GM19193 (cell line): ENCODE measurements around the gene CAPN11.

Experiments
- POLR2A ChIP-seq: IDR thresholded peaks from 4 replicates; pipeline ENCODE4 v1.6.1; 2011; ENCODE audit not compliant: insufficient read depth, insufficient read length; ENCODE audit errors: extremely low read depth

CAPN11 gene

DNA sequence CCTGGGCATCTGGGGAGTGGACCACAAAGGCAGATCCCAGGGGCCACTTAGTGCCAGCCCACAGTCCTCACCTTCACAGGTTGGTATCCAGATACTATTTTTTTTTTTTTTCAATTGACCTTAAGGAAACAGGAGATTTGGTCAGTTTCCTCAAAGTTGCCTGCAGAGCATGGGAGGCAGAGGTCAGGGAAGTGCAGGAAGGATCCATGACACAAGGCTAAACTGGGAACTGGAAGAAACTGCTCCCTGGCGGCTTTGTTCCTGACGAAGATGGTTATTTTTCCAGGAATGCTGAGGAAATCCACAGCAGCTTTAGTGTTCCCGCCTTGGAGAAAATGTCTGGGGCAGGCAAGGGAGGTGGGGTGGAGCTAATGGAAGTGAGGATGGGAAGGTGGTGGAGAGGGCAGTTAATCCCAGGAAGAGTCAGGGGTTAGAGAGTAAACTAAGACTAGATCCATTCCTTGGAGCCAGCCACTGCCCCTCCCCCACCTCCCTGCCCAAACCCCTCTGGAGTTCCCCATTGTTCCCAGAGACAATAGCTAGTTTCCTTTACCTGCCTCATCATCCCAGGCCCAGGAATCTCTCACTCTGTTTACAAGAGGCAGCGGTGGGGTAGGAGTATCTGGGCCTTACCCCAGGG, 43.8 kb downstream of the CAPN11 start:
- TF ChIP-seq POLR2A, result no peak

GRCh38 chr6:44202972-44203750, 44.5 kb downstream of the CAPN11 start:
- no peak for TF ChIP-seq POLR2A

GRCh38 chr6:44203955-44204354, 45.3 kb downstream of the CAPN11 start:
- TF ChIP-seq POLR2A, result no peak

DNA sequence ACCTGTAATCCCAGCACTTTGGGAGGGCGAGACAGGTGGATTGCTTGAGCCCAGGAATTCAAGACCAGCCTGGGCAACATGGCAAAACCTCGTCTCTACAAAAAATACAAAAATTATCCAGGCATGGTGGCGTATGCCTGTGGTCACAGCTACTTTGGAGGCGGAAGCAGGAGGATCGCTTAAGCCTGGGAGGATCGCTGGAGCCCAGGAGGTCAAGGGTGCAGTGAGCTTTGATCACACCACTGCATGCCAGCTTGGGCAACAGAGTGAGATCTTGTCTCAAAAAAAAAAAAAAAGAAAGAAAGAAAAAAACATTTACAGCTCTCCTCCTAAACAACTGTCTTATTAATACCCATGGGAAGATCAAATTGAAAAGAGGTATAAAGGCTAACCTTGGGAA, 49.3 kb downstream of the CAPN11 start:
- no peak for TF ChIP-seq POLR2A

DNA sequence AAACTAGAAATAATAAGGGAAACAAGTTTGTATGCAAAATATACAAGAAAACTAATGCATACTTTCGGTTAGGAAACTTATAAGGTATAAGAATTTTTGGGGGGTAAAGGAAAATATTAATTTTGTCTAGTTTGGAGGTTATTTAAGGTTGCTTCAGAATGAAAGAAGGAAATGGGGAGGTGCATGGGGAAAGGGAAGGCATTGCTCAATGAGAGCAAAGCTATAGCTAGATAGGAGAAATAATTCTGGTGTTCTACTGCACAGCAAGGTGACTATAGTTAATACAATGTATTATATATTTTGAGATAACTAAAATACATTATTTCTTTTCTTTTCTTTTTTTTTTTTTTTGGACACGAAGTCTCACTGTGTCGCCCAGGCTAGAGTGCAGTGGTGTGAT, 52.7 kb downstream of the CAPN11 start:
- no peak for TF ChIP-seq POLR2A

DNA sequence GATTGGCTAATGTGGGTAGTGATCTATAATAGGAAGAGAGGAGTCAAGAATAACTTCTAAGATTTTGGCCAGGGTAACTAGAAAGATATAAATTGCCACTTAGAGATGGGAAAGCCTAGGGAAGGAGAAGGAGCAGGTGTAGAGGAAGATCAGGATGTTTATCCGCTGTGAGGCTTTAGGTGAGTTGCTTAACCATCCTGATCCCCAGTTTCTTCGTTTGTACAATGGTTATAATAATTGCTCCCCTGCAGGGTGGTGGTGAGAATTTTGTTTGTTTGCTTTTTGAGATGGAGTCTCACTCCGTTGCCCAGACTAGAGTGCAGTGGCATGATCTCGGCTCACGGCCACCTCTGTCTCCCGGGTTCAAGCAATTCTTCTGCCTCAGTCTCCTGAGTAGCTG, 55.7 kb downstream of the CAPN11 start:
- no peak for TF ChIP-seq POLR2A

DNA sequence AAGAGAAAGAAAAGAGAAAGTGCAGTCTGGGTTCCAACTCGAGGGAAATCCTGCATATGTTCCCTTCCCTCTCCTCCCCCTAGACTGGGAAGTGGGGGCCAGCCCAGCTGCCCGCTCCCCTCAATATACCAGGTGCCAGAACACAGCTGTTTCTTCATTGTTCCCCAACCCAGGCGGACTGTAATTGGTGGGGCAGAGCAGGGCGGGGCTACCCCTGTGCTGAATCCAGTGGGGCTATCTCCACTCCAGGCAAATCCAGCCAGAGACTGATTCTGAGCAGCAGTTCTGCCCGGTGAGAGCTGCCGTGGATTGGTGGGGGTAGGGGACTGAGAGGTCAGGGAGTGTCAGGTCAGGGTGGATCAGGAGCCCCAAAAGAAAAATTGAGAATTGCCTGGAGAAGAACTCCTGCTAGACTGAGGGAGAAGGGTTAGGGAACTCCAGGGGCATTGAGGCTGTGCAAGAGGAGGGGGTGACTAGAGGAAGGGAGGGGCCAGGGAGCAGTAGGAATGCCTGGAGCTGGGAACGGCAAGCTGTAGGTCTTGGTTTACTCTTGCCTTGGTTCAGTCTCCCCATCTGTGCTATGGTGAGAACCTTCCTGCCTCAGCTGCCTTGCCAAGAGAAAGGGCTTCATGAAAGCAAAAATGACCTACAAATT, 58.2 kb downstream of the CAPN11 start, which contains the start of gene MYMX:
Gene MYMX (plus strand): TSS at position 250 of the 655 bp plus-strand sequence. CDS start 546 bp downstream, outside the sequence.
- TF ChIP-seq POLR2A, result no peak

DNA sequence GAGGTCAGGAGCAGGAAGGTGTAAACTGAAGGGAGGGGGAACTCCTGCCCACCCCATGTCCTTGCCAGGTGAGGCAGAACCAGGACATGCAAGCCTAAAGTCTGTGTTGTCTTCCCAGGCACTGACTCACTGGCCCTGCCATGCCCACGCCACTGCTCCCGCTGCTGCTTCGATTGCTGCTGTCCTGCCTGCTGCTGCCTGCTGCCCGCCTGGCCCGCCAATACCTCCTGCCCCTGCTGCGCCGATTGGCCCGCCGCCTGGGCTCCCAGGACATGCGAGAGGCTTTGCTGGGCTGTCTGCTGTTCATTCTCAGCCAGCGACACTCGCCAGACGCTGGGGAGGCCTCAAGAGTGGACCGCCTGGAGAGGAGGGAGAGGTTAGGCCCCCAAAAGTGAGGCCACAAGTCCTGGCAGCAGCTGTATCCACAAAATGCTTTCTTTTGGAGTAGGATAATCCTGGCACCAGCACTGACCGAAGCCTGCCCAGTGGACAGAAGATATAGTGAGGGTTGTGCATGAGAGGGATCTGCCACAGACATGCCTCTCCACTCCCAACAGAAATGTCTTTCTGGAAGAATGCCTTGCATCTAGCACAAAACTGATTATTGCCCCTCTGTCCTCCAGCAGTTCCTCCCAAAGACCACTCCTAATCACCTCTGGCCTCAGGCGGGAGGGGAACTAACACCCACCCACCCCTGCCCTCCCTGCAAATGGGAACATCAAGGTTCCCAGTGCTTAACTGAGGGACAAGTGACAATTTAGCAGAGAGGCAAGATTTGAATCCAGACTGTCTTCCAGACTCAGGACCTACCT, 58.9 kb downstream of the CAPN11 start:
- TF ChIP-seq POLR2A, result no peak

- TF ChIP-seq POLR2A, result peak; percentile 74
These were observed 60.6 kb downstream of the CAPN11 start for GRCh38 chr6:44219053-44219814.

GRCh38 chr6:44219815-44220784, 61.5 kb downstream of the CAPN11 start:
- TF ChIP-seq POLR2A, result no peak

GRCh38 chr6:44220913-44221290, 62.3 kb downstream of the CAPN11 start:
- no peak for TF ChIP-seq POLR2A

DNA sequence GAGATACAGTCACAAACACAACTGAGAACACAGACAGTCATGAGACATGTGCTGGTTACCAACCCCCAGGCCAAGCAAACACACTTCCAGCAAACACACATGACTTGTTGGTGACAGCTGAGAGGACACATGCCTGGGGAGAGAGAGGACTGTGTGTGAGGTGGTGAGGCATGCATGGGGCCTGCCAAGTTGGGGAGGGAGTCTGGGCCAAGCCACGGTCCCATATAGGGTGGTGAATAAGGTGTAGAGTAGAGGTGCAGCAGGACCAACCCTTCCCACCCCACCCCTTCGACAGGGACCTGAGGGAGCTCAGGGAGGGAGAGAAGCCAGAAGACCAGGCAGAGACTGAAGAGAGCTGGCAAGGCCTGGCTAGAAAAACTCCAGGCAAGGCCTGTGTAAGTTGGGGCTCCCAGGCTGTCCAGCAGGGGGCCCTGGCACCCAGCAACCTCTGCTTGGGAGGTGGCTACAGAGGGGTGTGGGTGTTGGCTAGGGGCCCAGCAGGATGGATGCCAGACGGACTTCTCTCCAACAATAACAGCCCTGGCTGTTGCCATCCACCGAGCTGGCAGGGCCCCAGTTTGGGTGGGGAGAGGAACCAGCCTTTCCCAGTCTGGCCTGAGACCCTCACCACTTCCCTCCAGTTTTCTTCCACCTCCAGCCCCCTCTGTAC, 62.8 kb downstream of the CAPN11 start:
- TF ChIP-seq POLR2A, result no peak

DNA sequence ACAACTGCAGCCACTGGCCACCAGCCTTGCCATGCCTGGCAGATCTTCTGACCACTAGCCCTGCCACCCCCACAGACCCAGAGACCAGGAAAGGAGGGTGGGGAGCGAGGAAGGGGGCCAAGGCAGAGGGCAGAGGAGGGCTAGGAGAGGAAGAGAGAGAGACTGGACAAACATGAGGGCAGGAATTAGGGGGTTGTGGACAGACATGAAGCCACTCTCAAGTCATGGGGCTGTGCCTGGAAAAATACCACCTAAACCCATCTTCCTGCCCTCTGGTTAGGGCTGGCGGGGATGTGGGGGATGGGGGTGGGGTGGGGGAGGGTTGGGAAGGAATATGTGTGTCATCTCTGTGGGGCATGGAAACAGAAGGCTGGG, 63.3 kb downstream of the CAPN11 start:
- no peak for TF ChIP-seq POLR2A
